ENCODE measurements around the gene MATN1.

- TF ChIP-seq CTCF (IDR thresholded peaks at IDR 0.05) (no peak), POLR2A (IDR thresholded peaks at IDR 0.05) (no peak), EP300 (IDR thresholded peaks at IDR 0.05) (no peak), POLR2AphosphoS5 (IDR thresholded peaks at IDR 0.05) (no peak)
Measured at GRCh38 chr1:30732277-30732996, 9.1 kb upstream of the MATN1 start.
